Measurements from ENCODE around the gene PLCH2.
A peak's percentile ranks its signal among the peaks of the same experiment; 100 is the strongest.

Gene PLCH2

GRCh38 chr1:2479618-2480017, 3.5 kb downstream of the PLCH2 start:
- DNase-seq (ENCODE audit: low spot score) = no peak

- no peak for DNase-seq (ENCODE audit: low spot score)
Observed at GRCh38 chr1:2480236-2480985, 4.3 kb downstream of the PLCH2 start.

- DNase-seq (ENCODE audit: low spot score) = no peak
Observed at GRCh38 chr1:2480986-2481364, 4.9 kb downstream of the PLCH2 start.

- no peak for DNase-seq (ENCODE audit: low spot score)
Observed at GRCh38 chr1:2481885-2482284, 5.8 kb downstream of the PLCH2 start.

- no peak for DNase-seq (ENCODE audit: low spot score)
Observed at GRCh38 chr1:2482588-2482987, 6.5 kb downstream of the PLCH2 start.

- DNase-seq (ENCODE audit: low spot score) = no peak
Observed at GRCh38 chr1:2483026-2483425, 6.9 kb downstream of the PLCH2 start.

- DNase-seq (ENCODE audit: low spot score) = no peak
Observed at GRCh38 chr1:2483970-2484369, 7.9 kb downstream of the PLCH2 start.

- DNase-seq (ENCODE audit: low spot score) = no peak
Observed at GRCh38 chr1:2486041-2486440, 10.0 kb downstream of the PLCH2 start.

GRCh38 chr1:2486558-2486957, 10.5 kb downstream of the PLCH2 start:
- DNase-seq (ENCODE audit: low spot score) = no peak

GRCh38 chr1:2488688-2489087, 12.6 kb downstream of the PLCH2 start:
- DNase-seq (ENCODE audit: low spot score) = no peak

- no peak for DNase-seq (ENCODE audit: low spot score)
Observed at GRCh38 chr1:2489615-2490014, 13.5 kb downstream of the PLCH2 start.

- no peak for DNase-seq (ENCODE audit: low spot score)
Observed at GRCh38 chr1:2492091-2492490, 16.0 kb downstream of the PLCH2 start.

GRCh38 chr1:2493218-2493617, 17.1 kb downstream of the PLCH2 start:
- DNase-seq (ENCODE audit: low spot score) = no peak

- DNase-seq (ENCODE audit: low spot score) = no peak
Observed at GRCh38 chr1:2493691-2494322, 17.7 kb downstream of the PLCH2 start.

GRCh38 chr1:2494323-2494693, 18.2 kb downstream of the PLCH2 start:
- DNase-seq (ENCODE audit: low spot score) = peak; percentile 88

GRCh38 chr1:2495026-2495425, 18.9 kb downstream of the PLCH2 start:
- no peak for DNase-seq (ENCODE audit: low spot score)

- no peak for DNase-seq (ENCODE audit: low spot score)
Observed at GRCh38 chr1:2495546-2495945, 19.5 kb downstream of the PLCH2 start.

GRCh38 chr1:2496087-2496622, 20.1 kb downstream of the PLCH2 start:
- DNase-seq (ENCODE audit: low spot score) = no peak

- DNase-seq (ENCODE audit: low spot score) = no peak
Observed at GRCh38 chr1:2496746-2497145, 20.7 kb downstream of the PLCH2 start.

GRCh38 chr1:2497891-2498290, 21.8 kb downstream of the PLCH2 start:
- DNase-seq (ENCODE audit: low spot score) = no peak

GRCh38 chr1:2498648-2499047, 22.6 kb downstream of the PLCH2 start:
- no peak for DNase-seq (ENCODE audit: low spot score)

GRCh38 chr1:2499260-2499659, 23.2 kb downstream of the PLCH2 start:
- no peak for DNase-seq (ENCODE audit: low spot score)

- DNase-seq (ENCODE audit: low spot score) = no peak
Observed at GRCh38 chr1:2499986-2500596, 24.0 kb downstream of the PLCH2 start.

Measured in HuH-7.5 (cell line).